Cerebellar nuclear complex (tissue), 1 donor: Measurements from ENCODE around the gene SIGLEC9.
A peak's percentile ranks its signal among the peaks of the same experiment; 100 is the strongest.

Source experiments
- DNase-seq, 2 experiments: peaks; one replicate each; lab custom pipeline; 2025; lab: John Stamatoyannopoulos, UW

SIGLEC9 gene

DNA sequence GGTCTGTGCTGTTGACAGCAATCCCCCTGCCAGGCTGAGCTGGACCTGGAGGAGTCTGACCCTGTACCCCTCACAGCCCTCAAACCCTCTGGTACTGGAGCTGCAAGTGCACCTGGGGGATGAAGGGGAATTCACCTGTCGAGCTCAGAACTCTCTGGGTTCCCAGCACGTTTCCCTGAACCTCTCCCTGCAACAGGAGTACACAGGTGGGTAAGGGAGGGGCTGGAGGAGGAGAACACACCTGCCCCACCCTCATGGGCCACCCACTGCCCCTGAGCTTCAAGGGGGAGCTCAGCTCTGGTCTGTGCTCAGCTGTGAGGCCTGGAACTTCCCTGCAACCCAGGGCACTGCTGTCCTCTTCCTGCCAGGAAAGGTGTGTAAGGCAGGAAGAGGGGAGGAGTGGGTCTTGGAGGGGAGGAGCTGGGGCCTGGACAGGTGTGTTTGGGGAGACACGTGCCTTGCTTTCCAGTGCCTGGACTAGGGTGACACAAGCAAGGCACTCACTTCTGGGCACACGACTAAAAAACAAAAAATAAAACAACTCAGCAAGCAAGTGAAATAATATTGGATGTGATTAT lies 21.3 kb downstream of the SIGLEC9 start:
- DNase-seq: no peak

- no peak for DNase-seq
These were observed 22.0 kb downstream of the SIGLEC9 start for GRCh38 chr19:51146751-51147150.

DNA sequence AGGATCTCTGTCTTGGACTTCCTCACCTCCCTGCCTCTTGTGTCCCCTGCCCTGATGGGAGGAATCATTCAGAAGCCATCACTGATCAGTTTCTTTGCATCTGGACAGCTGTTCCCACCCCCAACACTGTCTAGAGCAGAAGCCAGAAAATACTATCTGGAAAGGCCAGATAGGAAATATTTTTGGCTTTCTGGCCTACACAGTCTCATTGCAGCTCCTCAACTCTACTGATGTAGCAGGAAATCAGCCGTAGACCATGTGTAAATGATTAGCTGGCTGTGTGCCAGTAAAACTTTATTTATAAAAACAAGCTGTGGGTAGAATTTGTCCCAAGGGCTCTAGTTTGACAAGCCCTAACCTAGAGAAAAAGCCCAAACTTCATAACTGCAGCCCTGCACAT lies 23.0 kb downstream of the SIGLEC9 start:
- DNase-seq: no peak

- DNase-seq: no peak
These were observed 23.9 kb downstream of the SIGLEC9 start for GRCh38 chr19:51148580-51148979.

DNA sequence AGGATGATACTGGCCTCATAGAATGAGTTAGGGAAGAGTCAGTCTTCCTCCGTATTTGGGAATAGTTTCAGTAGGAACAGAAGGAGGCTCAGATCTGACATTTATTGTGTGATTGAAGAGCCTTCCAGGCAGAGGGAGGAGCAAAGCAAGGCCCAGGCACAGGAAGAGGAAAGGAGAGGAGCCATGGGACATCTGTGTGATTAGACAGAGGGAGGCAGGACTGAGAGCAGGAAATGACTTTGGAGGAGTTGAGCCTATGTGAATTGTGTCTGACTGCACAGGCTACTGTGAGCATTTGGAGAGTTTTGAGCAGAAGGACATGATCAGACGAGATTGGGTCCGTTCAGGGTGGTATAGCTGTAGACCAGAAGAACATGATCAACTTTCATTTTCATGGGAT lies 25.9 kb downstream of the SIGLEC9 start:
- DNase-seq: no peak

GRCh38 chr19:51156710-51157109 lies 32.0 kb downstream of the SIGLEC9 start:
- no peak for DNase-seq

DNA sequence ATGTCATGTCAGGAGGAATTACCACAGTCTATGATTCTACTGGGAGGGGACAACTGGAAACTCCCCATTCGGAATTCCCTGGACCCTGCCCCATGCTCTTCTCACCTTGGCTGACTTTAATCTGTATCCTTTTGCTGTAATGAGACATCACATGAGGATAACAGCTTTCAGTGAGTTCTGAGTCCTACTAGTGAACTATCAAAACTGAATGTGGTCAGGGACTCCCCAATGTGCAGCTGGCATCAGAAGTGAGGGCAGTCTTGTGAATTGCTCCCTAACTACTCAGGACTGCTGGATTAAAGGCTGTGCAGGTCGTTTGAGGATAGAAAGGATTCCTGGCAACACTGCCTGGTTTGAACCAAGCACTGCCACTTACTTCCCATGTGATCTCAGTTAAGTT lies 32.6 kb downstream of the SIGLEC9 start:
- DNase-seq: no peak

- DNase-seq: no peak
These were observed 33.9 kb downstream of the SIGLEC9 start for GRCh38 chr19:51158474-51159129.

GRCh38 chr19:51159656-51160055 lies 35.0 kb downstream of the SIGLEC9 start:
- no peak for DNase-seq

DNA sequence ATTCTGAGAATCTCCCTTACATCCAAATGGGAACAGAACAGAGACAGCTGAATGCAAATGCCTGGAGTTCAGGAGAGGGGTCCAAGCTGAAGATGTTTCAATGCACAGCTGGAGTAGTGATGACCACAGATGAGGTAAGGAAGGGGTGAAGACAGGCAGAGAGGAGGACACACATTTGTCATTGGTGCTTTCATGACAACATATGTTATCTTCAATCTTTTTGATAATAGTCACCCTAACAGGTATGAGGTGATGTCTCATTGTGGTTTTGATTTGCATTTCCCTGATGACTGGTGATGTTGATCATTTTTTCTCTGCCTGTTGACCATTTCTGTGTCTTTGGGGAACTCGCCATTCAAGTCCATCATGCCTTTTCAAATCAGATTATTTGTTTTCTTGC lies 36.6 kb downstream of the SIGLEC9 start:
- DNase-seq: no peak

DNA sequence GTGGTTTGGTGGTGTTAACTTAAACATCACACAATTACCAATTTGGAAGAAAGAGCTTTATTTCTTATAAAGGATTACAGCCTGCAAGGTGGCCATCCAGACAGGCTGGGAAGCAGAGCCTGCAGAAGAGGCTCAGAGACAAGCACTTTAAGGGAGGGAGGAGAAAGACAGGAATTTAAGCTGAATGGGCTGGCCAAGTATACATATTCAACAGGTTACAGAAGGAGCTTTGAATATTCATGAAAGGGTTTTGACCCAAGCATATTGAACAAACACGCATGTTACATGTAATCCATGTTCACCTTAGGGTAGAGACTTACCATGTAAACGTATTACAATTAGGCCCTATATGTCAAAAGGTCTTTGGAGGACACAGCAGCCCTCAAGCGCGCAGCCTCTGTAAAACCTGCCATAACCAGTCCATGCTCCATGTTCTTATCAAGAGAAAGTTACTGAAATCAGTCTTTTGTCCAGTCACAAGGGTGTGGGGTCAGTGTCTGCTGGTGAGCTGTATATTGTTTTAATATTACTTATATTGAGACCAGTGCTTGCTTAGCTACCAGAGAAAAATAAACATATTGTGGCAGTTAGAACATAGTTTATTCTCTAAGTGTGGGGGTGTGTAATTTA lies 37.3 kb downstream of the SIGLEC9 start:
- no peak for DNase-seq

GRCh38 chr19:51163257-51163656 lies 38.6 kb downstream of the SIGLEC9 start:
- DNase-seq: peak; percentile 71 to 80

- no peak for DNase-seq
These were observed 39.5 kb downstream of the SIGLEC9 start for GRCh38 chr19:51164215-51164614.

- DNase-seq: no peak
These were observed 42.3 kb downstream of the SIGLEC9 start for GRCh38 chr19:51166846-51167490.

DNA sequence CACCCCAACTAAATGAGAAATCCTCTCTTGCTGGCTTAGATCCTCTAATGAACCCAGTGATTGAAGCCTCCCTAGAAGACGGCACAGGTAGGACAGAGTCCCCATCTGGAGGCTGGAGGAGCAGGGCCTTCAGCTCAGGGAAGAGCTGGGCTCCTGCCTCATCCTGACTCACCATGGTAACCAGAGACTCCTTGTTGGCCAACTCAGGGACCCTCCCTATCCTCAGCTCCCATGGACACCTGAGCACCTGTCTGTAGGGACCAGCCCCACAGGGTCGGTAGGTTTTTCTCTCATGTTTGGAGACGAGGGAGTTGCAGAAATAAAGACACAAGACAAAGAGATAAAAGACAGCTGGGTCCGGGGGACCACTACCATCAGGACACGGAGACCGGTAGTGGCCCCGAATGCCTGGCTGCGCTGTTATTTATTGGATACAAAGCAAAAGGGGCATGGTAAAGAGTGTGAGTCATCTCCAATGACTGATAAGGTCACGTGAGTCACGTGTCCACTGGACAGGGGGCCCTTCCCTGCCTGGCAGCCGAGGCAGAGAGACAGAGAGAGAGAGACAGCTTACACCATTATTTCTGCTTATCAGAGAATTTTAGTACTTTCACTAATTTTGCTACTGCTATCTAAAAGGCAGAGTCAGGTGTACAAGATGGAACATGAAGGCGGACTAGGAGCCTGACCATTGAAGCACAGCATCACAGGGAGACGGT lies 44.0 kb downstream of the SIGLEC9 start:
- DNase-seq: no peak

DNA sequence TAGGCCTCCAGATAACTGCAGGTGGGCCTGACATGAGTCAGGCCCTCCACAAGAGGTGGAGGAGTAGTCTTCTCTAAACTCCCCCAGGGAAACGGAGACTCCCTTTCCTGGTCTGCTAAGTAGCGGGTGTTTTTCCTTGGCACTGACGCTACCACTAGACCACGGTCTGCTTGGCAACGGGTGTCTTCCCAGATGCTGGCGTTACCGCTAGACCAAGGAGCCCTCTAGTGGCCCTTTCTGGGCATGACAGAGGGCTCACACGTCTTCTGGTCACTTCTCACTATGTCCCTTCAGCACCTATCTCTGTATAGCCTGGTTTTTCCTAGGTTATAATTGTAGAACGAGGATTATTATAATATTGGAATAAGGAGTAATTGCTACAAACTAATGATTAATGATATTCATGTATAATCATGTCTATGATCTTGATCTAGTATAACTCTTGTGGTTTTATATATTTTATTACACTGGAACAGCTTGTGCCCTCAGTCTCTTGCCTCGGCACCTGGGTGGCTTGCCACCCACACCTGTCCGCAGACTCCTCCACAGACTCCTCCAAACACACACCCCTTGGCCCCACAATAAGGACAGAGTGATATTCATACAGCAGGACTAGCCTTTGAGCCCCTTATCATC lies 44.7 kb downstream of the SIGLEC9 start:
- peak; percentile 40 to 63 for DNase-seq

DNA sequence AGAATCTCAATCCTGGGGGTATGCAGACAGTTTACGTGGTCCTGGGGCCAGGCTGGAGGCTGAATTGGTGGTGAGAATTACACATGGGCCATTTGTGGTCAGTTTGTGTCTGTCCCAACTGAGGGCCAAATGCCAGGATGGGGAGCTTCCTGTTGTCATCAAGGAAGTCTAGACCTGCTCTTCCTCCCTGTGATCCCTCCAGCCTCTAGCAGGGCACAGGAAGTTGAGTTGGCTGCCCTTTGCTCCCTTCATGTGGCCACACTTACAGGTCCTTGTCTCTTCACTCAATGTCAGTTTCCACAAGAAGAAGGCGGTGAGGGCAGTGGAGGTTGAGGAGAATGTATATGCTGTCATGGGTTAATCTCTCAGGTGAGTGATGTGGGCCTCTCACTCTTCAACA lies 47.5 kb downstream of the SIGLEC9 start:
- no peak for DNase-seq

GRCh38 chr19:51173681-51174080 lies 49.0 kb downstream of the SIGLEC9 start:
- DNase-seq: no peak

- DNase-seq: no peak
These were observed 54.5 kb downstream of the SIGLEC9 start for GRCh38 chr19:51179256-51179655.
